ENCODE results near the gene EIF3B. TPM values are rescaled to one million over a fixed set of nuclear protein-coding genes. Genes with fewer than 3 reads are reported as not detected.
"Not testable (repeated sequence)": the region's sequence is repeated elsewhere in the genome, so short reads cannot be mapped to it uniquely, and the experiment has no call there.

The EIF3B gene
- total RNA-seq, 1 donor from 2014 or later = 84.9 TPM

DNA sequence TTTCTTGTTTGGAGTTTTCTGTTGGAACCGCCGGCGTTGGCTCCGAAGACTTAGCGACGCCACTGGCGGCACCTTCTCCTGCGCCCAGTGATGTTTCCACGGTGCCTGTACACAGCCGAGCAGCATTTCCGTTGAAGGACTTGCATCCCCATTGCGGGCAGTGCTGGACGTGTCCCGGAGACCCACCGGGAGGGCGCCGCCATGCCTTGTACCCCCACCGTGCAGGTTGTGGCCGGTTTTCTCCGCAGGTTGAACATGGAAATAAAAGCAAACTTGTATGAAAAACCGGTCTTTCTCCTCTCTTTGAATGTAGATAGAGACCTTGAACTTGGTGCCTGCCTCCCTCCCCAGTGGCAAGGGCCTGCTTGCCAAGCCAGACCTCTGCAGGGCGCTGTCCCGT is 25.8 kb downstream of the EIF3B start:
- Histone ChIP-seq H3K4me1 (no peaks in the 10 kb centered on the region), H3K36me3 (peaks cover 47 to 57% of the 10 kb centered on the region in 2 donors), H3K27me3 (no peaks in the 10 kb centered on the region), H3K4me3 (no peak overlapping the region), H3K27ac (no peak overlapping the region), H3K9me3 (no peaks in the 10 kb centered on the region)
- TF ChIP-seq, protein P1, sequence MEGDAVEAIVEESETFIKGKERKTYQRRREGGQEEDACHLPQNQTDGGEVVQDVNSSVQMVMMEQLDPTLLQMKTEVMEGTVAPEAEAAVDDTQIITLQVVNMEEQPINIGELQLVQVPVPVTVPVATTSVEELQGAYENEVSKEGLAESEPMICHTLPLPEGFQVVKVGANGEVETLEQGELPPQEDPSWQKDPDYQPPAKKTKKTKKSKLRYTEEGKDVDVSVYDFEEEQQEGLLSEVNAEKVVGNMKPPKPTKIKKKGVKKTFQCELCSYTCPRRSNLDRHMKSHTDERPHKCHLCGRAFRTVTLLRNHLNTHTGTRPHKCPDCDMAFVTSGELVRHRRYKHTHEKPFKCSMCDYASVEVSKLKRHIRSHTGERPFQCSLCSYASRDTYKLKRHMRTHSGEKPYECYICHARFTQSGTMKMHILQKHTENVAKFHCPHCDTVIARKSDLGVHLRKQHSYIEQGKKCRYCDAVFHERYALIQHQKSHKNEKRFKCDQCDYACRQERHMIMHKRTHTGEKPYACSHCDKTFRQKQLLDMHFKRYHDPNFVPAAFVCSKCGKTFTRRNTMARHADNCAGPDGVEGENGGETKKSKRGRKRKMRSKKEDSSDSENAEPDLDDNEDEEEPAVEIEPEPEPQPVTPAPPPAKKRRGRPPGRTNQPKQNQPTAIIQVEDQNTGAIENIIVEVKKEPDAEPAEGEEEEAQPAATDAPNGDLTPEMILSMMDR (IDR thresholded peaks at IDR 0.05) = no peak
- intact Hi-C loops (cut with DNase I) = no loop called here
- no peak for DNase-seq (ENCODE audit: low spot score in 2 of 2)

DNA sequence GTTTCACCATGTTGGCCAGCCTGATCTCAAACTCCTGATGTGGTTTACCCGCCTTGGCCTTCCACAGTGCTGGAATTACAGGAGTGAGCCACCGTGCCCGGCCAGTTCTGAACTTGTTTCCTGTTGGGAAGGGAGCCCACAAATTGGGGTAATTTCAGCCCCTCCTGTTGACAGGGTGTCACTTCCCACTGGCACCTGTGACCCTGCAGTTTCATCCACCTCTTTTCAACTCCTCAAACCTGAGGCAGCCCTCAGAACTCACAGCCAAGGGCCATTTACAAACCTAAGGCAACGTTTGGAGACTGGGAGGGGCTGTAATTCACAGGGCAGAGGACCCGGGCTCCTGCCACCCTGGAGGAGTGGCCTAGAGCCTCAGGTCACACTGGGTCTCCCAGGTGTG is 26.6 kb downstream of the EIF3B start:
- DNase-seq (ENCODE audit: low spot score in 2 of 2) = no peak
- no peak overlapping the region for H3K27ac ChIP-seq
- H3K27me3 ChIP-seq = no peaks in the 10 kb centered on the region
- no peak overlapping the region for H3K4me3 ChIP-seq
- H3K4me1 ChIP-seq = no peaks in the 10 kb centered on the region
- H3K36me3 ChIP-seq = peaks cover 40 to 49% of the 10 kb centered on the region in 2 donors
- H3K9me3 ChIP-seq = no peaks in the 10 kb centered on the region
- intact Hi-C loops (cut with DNase I) = no loop called here
- TF ChIP-seq, protein P1 (IDR thresholded peaks at IDR 0.05) = no peak

DNA sequence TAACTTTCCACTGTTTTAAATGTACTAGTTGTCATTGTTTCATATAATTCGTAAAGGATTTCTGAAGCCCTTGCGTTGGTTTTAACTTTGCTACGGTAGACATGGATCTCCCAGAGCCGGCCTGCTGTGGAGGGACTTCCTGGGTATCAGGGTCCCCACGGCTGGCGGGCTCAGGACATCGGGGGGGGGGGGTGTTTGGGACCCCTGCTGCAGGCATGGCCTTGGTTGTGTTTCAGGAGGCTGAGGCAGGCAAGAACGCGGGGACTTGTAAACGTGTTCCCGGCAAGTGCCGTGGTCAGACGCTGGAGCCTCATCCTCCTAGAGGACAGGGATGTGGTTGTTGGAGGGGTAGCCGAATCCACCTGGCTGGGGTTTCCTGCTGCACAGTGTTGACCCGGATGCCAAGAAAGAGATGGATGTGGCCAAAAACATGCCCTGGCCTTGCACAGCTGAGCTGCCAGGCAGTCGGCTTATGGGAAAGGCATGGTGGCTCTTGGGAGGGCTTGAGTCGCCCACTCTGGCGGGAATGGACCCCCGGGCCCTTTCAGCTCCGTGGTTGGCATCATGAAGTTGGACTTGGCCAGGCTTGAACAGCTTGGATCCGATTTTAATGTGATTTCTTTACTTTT is 27.4 kb downstream of the EIF3B start:
- intact Hi-C loops (cut with DNase I) = no loop called here
- Histone ChIP-seq H3K27me3 (no peaks in the 10 kb centered on the region), H3K27ac (no peak overlapping the region), H3K36me3 (peaks cover 33 to 42% of the 10 kb centered on the region in 2 donors), H3K4me1 (no peaks in the 10 kb centered on the region), H3K4me3 (no peak overlapping the region), H3K9me3 (no peaks in the 10 kb centered on the region)
- TF ChIP-seq, protein P1 (IDR thresholded peaks at IDR 0.05) = no peak
- DNase-seq (ENCODE audit: low spot score in 2 of 2) = no peak

DNA sequence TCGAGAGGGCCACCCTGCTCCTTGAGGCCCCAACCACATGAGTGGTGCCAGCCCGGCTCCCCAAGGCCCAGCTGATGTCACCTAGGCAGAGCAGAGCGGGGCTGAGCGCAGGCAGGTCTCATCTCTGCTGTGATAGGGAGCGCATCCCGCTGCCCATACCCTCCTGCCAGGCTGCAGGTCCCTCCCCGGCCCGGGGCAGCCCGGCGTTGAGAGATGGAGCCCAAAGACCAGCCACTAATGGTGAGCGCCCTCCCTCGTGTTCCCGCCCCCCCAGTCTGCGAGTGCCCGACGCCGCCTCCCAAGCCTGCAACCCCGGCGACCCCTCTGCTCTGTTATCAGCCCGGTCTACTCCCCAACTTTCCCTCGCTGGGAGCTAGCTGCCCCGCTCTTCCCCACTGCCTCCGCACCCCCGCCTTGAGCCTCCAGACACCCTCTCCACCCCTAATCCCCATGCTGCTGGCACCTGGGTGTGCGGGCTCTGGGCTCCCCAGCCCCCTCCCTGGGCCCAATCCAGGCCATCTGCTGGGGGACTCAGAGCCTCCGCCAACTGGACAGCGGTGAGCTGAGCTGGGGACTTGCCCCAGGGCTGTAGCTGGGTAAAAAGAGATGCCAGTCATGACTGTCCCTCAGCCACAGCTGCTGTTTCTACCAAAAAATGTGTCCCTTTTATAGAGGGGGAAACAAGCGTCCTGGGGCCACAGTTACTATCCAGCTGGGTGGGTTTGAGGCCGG is 29.1 kb downstream of the EIF3B start:
- peaks cover 29 to 31% of the 10 kb centered on the region in 2 donors for H3K36me3 ChIP-seq

DNA sequence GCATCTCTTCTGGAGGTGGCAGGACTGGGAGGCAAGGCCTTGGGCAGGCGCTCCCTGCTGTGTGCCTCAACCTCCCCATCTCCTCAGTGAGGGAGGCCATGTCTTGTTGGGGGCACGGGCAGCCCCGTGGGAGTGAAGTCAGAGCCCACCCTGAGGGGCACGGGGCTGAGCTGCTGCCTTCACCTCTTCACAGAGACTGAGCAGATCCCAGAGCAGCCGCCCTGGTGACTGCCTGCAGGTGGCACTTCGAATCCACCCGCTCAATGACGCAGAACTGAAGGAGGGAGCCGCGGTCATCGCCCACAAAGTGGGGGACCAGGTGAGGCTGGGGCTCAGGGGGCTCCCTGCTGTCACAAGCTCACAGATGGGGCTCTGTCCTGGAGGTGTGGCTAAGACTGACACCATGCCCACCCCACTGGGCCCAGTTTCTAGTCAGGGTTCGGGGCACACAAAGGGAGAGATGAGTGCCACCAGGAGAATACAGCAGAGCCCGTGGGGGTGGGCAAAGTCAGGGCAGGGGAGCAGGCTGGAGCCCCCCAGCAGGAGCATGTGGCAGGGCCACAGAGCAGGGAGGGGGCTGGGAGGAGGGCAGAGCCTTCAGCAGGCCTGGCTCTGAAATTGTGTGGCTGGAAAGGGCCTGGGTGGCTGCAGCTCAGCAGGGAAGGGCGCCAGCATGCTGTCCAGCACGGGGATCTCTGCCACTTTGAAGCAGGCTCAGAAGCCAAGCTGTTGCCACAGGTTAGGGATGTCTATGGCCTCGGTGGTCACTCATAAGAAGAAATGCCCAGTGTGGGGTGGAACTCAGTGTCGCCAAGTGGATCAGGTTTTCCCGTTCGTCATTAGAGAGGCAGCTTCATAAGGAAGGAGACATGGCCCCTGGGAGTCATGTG is 30.0 kb downstream of the EIF3B start:
- H3K9me3 ChIP-seq = no peaks in the 10 kb centered on the region
- TF ChIP-seq, protein P1 (IDR thresholded peaks at IDR 0.05) = no peak
- DNase-seq (ENCODE audit: low spot score in 2 of 2) = no peak
- no peaks in the 10 kb centered on the region for H3K27me3 ChIP-seq
- H3K36me3 ChIP-seq = peaks cover 20 to 22% of the 10 kb centered on the region in 2 donors
- no peaks in the 10 kb centered on the region for H3K4me1 ChIP-seq
- no peak overlapping the region for H3K4me3 ChIP-seq
- intact Hi-C loops (cut with DNase I) = no loop called here
- H3K27ac ChIP-seq = no peak overlapping the region

More for the DNA sequence above, 29.1 kb downstream of the EIF3B start:
- Histone ChIP-seq H3K4me3 (no peak overlapping the region), H3K27me3 (no peaks in the 10 kb centered on the region), H3K4me1 (no peaks in the 10 kb centered on the region), H3K27ac (no peak overlapping the region), H3K9me3 (no peaks in the 10 kb centered on the region)
- TF ChIP-seq, protein P1 (IDR thresholded peaks at IDR 0.05) = no peak
- DNase-seq (ENCODE audit: low spot score in 2 of 2) = no peak
- intact Hi-C loops (cut with DNase I) = no loop called here

DNA sequence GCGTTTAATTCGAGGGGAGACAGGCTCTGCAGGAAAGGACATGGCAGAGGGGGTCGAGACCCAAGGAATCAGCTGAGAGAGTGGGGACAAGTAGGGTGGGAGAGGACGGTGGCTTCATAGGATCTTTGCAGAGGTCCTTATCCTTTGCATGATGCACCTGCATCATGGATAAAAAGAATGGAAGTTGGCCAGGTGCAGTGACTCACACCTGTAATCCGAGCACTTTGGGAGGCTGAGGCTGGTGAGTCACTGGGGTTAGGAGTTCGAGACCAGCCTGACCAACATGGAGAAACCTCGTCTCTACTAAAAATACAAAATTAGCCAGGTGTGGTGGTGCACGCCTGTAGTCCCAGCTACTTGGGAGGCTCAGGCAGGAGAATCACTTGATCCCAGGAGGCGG is 31.5 kb downstream of the EIF3B start:
- H3K27ac ChIP-seq; H3K36me3 ChIP-seq; DNase-seq (ENCODE audit: low spot score in 2 of 2); H3K27me3 ChIP-seq; H3K4me1 ChIP-seq; H3K4me3 ChIP-seq; H3K9me3 ChIP-seq; intact Hi-C loops (cut with DNase I): not testable (repeated sequence)

Data from ascending aorta (tissue), 2 donors.